Pancreas (tissue), 10 donors: ENCODE measurements around the gene INF2. TPM values are rescaled to one million over a fixed set of nuclear protein-coding genes. Genes with fewer than 3 reads are reported as not detected.

Experiments used
- ATAC-seq, 4 donors: fragments of 200-7000 bp; cut with Tn5 transposase; one replicate each; pipeline versions ENCODE4 v1.8.0 to v1.9.1; 2020; ENCODE audit warnings: mild to moderate bottlenecking in 4 of 4, moderate library complexity in 4 of 4
- DNase-seq, 6 donors: peaks; one replicate each; pipeline ENCODE4 v3.0.0-alpha.2; 2020
- FAIRE-seq: peaks from 2 replicates; lab custom pipeline; 2012; peaks lifted over from hg19 to GRCh38; lab: Jason Lieb, UNC
- H3K27ac ChIP-seq, 4 donors: fragments of 200-600 bp; sonication (generic); 1 replicate in 3 of 4; 2 replicates in 1 of 4; pipeline versions ENCODE4 v1.5.0 to v1.8.0; 2020
- H3K27me3 ChIP-seq, 4 donors: fragments of 200-600 bp; one replicate each; pipeline ENCODE4 v1.8.0; 2021
- H3K36me3 ChIP-seq, 3 donors: fragments of 200-600 bp; sonication (generic) in 1 of 3; one replicate each; pipeline versions ENCODE4 v1.5.0 to v1.8.0; 2020 to 2021
- H3K4me1 ChIP-seq, 3 donors: fragments of 200-600 bp; one replicate each; pipeline ENCODE4 v1.8.0; 2021
- H3K4me3 ChIP-seq, 4 donors: fragments of 200-600 bp; sonication (generic) in 2 of 4; one replicate each; pipeline versions ENCODE4 v1.5.0 to v1.8.0; 2020 to 2021
- H3K9me3 ChIP-seq, 4 donors: fragments of 200-600 bp; one replicate each; pipeline ENCODE4 v1.8.0; 2021
- CTCF ChIP-seq, 4 donors: fragments of 200-600 bp; sonication (generic) in 3 of 4; IDR thresholded peaks; one replicate each; pipeline versions ENCODE4 v1.5.0 to v1.8.0; 2021; ENCODE audit warnings: antibody characterized with exemption in 4 of 4
- WGBS, 2 donors: extraction: QIAGEN DNeasy Blood & Tissue Kit; methylation state at CpG; one replicate each; pipeline ENCODE4 v1.1.7; 2013; 5-methylcytosine and 5-hydroxymethylcytosine counted together
- intact Hi-C, 3 donors: fragments of 100-400 bp; cut with DNase I; formaldehyde crosslinking; loops; one replicate each; pipeline versions ENCODE4 v1.11.1 to v1.14.2; 2022
- microRNA-seq, 2 donors: library from miRNA; unstranded; fragments of <30 nt; microRNA quantifications; one replicate each; pipeline versions ENCODE4 to v1.1.0, GENCODE V29; 2019 to 2020
- polyA plus RNA-seq, 2 donors: library from polyadenylated mRNA; stranded (reverse); fragments of 200-250 nt; gene quantifications; one replicate each; pipeline ENCODE4 v1.2.3, GENCODE V29; 2013
- total RNA-seq, 6 donors: library from RNA; stranded (reverse); fragmentation: NEBNext Ultra II Directional in 4 of 6; extraction: Animal tissue kit (Norgen Biotek cat#: 25700) in 4 of 6; gene quantifications; one replicate each; pipeline versions ENCODE4 v1.2.1 to v1.2.4, GENCODE V29; 2021 to 2023
- donor health status: healthy with polysubstance abuse.
- donor health status: DM: no; HTN: no; CAD: no; lungs with moderate emphysema.
- donor health status: DM: no; HTN: no; CAD: no.
- donor health status: control.
- donor health status: control.
- donor health status: Bipolar disorder and iron deficiency.
- donor health status: DM: yes; HTN: yes; CAD: no.
- donor health status: DM: no; HTN: no; CAD: no.
- donor health status: DM: no; HTN: no; CAD: no.
- donor health status: DM: yes; HTN: yes; CAD: no.

Gene INF2
- total and polyA plus RNA-seq, 8 donors, result 20.4 to 80.8 (median 27.8) TPM

GRCh38 chr14:104769324-104770071 lies 80.1 kb downstream of the INF2 start:
- WGBS, 2 donors, result 84 to 86% methylated on average over 18 of the region's 18 CpGs
- TF ChIP-seq CTCF (IDR thresholded peaks at IDR 0.05), result no peak
- H3K27ac ChIP-seq, result no peak overlapping the region
- no peaks in the 10 kb centered on the region for H3K9me3 ChIP-seq
- DNase-seq (peak in 2 of 6 donors; percentile 40 to 73), ATAC-seq (no peak), FAIRE-seq (no peak)
- H3K36me3 ChIP-seq, result peaks cover 0 to 6% (median 0%) of the 10 kb centered on the region in 3 donors
- intact Hi-C loops, result loop anchor here in 2 of 3 donors (2.0 to 5.0 kb wide), 2 partner anchors 53 kb away; no protein-coding TSS in a partner anchor
- no peaks in the 10 kb centered on the region for H3K27me3 ChIP-seq
- H3K4me3 ChIP-seq, result no peak overlapping the region
- peaks cover 3 to 8% (median 8%) of the 10 kb centered on the region in 3 donors for H3K4me1 ChIP-seq

GRCh38 chr14:104770072-104770579 lies 80.7 kb downstream of the INF2 start:
- Histone ChIP-seq H3K27me3 (no peaks in the 10 kb centered on the region), H3K27ac (no peak overlapping the region), H3K4me1 (peaks cover 7 to 14% (median 13%) of the 10 kb centered on the region in 3 donors), H3K4me3 (no peak overlapping the region), H3K36me3 (peaks cover 0 to 6% (median 0%) of the 10 kb centered on the region in 3 donors), H3K9me3 (no peaks in the 10 kb centered on the region)
- intact Hi-C loops, result loop anchor here in 1 of 3 donors (5.0 kb wide), 1 partner anchor 52 kb away; no protein-coding TSS in a partner anchor
- TF ChIP-seq CTCF (IDR thresholded peaks at IDR 0.05), result no peak
- 88 to 89% methylated on average over 24 of the region's 24 CpGs for WGBS, 2 donors
- ATAC-seq, result no peak
- FAIRE-seq, result no peak
- peak in 2 of 6 donors; percentile 26 to 69 for DNase-seq

- no peak overlapping the region for H3K27ac ChIP-seq
- FAIRE-seq (no peak), ATAC-seq (no peak), DNase-seq (peak in 2 of 6 donors; percentile 29 to 50)
- peak in 3 of 4 donors; percentile 9 to 25 (median 15) for TF ChIP-seq CTCF (IDR thresholded peaks at IDR 0.05)
- H3K4me3 ChIP-seq, result no peak overlapping the region
- no peaks in the 10 kb centered on the region for H3K9me3 ChIP-seq
- H3K4me1 ChIP-seq, result peaks cover 13 to 18% (median 17%) of the 10 kb centered on the region in 3 donors
- H3K27me3 ChIP-seq, result no peaks in the 10 kb centered on the region
- 90 to 100% methylated on average over 5 of the region's 5 CpGs for WGBS, 2 donors
- H3K36me3 ChIP-seq, result peaks cover 0 to 6% (median 0%) of the 10 kb centered on the region in 3 donors
- intact Hi-C loops, result loop anchor here in 1 of 3 donors (5.0 kb wide), 1 partner anchor 51 kb away; no protein-coding TSS in a partner anchor
Observed at GRCh38 chr14:104770851-104771272, 81.4 kb downstream of the INF2 start.

GRCh38 chr14:104771374-104771773 lies 82.0 kb downstream of the INF2 start:
- Histone ChIP-seq H3K36me3 (peaks cover 0 to 6% (median 0%) of the 10 kb centered on the region in 3 donors), H3K4me1 (peaks cover 13 to 20% (median 18%) of the 10 kb centered on the region in 3 donors), H3K4me3 (no peak overlapping the region), H3K27ac (no peak overlapping the region), H3K9me3 (no peaks in the 10 kb centered on the region), H3K27me3 (no peaks in the 10 kb centered on the region)
- TF ChIP-seq CTCF (IDR thresholded peaks at IDR 0.05), result no peak
- WGBS, 2 donors, result 94 to 100% methylated on average over 4 of the region's 4 CpGs
- DNase-seq, result peak in 2 of 6 donors; percentile 30 to 55
- intact Hi-C loops, result loop anchor here in 1 of 3 donors (5.0 kb wide), 1 partner anchor 51 kb away; no protein-coding TSS in a partner anchor
- no peak for ATAC-seq
- FAIRE-seq, result no peak

Small RNAs within 50 kb of the gene (microRNA-seq; reads per million reads assigned to microRNA genes)
- 0 reads per million in 2 donors for gene MIR4710

Other genes with a start within 250 kb of the INF2 start
- under 1 TPM in 4 of 6 donors, not detected in 2; 0.09 to 0.40 (median 0.27) TPM for gene C14orf180, start 109.9 kb upstream of the INF2 start, total RNA-seq
- 1 to 10 TPM in 1 of 2 donors, under 1 TPM in 1; 0.35 to 1.1 TPM for gene C14orf180, start 109.9 kb upstream of the INF2 start, polyA plus RNA-seq
- 1 to 10 TPM; 1.1 to 4.6 (median 2.1) TPM for gene TMEM179, start 84.8 kb upstream of the INF2 start, total RNA-seq
- 10 to 100 TPM; 18.8 to 35.3 TPM for gene TMEM179, start 84.8 kb upstream of the INF2 start, polyA plus RNA-seq
- gene ADSS1, start 34.6 kb downstream of the INF2 start, total RNA-seq, result 1 to 10 TPM; 3.5 to 6.4 (median 5.0) TPM
- 1 to 10 TPM; 6.7 to 6.8 TPM for gene ADSS1, start 34.6 kb downstream of the INF2 start, polyA plus RNA-seq
- gene SIVA1, start 63.5 kb downstream of the INF2 start, total RNA-seq, result 10 to 100 TPM; 29.1 to 54.6 (median 38.8) TPM
- 100 to 1,000 TPM in 1 of 2 donors, 10 to 100 TPM in 1; 76.3 to 136 TPM for gene SIVA1, start 63.5 kb downstream of the INF2 start, polyA plus RNA-seq
- gene AKT1, start 106.1 kb downstream of the INF2 start, total RNA-seq, result 100 to 1,000 TPM in 1 of 6 donors, 10 to 100 TPM in 5; 70.0 to 102 (median 79.7) TPM
- 100 to 1,000 TPM in 1 of 2 donors, 10 to 100 TPM in 1; 84.7 to 106 TPM for gene AKT1, start 106.1 kb downstream of the INF2 start, polyA plus RNA-seq
- gene ZBTB42, start 111.5 kb downstream of the INF2 start, total RNA-seq, result 10 to 100 TPM in 1 of 6 donors, 1 to 10 TPM in 5; 7.8 to 10.8 (median 8.5) TPM
- 1 to 10 TPM; 4.1 to 7.6 TPM for gene ZBTB42, start 111.5 kb downstream of the INF2 start, polyA plus RNA-seq
- gene CEP170B, start 175.7 kb downstream of the INF2 start, total RNA-seq, result 10 to 100 TPM; 17.7 to 26.3 (median 21.9) TPM
- gene CEP170B, start 175.7 kb downstream of the INF2 start, polyA plus RNA-seq, result 10 to 100 TPM; 19.1 to 43.8 TPM
- 10 to 100 TPM in 1 of 6 donors, 1 to 10 TPM in 2, under 1 TPM in 3; 0.19 to 12.5 (median 0.91) TPM for gene PLD4, start 235.3 kb downstream of the INF2 start, total RNA-seq
- gene PLD4, start 235.3 kb downstream of the INF2 start, polyA plus RNA-seq, result under 1 TPM; 0.49 to 0.52 TPM